GM10266 (cell line): ENCODE measurements around the gene KL.

Source experiments
- DNase-seq: peaks from one replicate; pipeline ENCODE4 v3.0.0; 2012; ENCODE audit errors: extremely low spot score
- CTCF ChIP-seq: IDR thresholded peaks from 2 replicates; pipeline ENCODE4 v1.5.1; 2012; ENCODE audit warnings: mild to moderate bottlenecking, low read depth; ENCODE audit not compliant: control insufficient read depth, insufficient read depth; ENCODE audit errors: missing control alignments

The KL gene

GRCh38 chr13:33069365-33069764 lies 53.1 kb downstream of the KL start:
- no peak for DNase-seq
- no peak for TF ChIP-seq CTCF

GRCh38 chr13:33070713-33071112 lies 54.5 kb downstream of the KL start:
- no peak for DNase-seq

GRCh38 chr13:33072282-33072681 lies 56.1 kb downstream of the KL start:
- no peak for DNase-seq
- no peak for TF ChIP-seq CTCF

More at GRCh38 chr13:33070713-33071112, 54.5 kb downstream of the KL start:
- no peak for TF ChIP-seq CTCF

GRCh38 chr13:33072759-33073158 lies 56.5 kb downstream of the KL start:
- no peak for TF ChIP-seq CTCF
- no peak for DNase-seq

GRCh38 chr13:33073338-33073737 lies 57.1 kb downstream of the KL start:
- no peak for TF ChIP-seq CTCF
- DNase-seq: no peak

GRCh38 chr13:33076001-33076992 lies 60.1 kb downstream of the KL start:
- DNase-seq: no peak
- TF ChIP-seq CTCF: no peak

- DNase-seq: no peak
- TF ChIP-seq CTCF: no peak
Observed at GRCh38 chr13:33078263-33078662, 62.0 kb downstream of the KL start.
